Measurements from ENCODE around the gene SCAMP2.

DNA sequence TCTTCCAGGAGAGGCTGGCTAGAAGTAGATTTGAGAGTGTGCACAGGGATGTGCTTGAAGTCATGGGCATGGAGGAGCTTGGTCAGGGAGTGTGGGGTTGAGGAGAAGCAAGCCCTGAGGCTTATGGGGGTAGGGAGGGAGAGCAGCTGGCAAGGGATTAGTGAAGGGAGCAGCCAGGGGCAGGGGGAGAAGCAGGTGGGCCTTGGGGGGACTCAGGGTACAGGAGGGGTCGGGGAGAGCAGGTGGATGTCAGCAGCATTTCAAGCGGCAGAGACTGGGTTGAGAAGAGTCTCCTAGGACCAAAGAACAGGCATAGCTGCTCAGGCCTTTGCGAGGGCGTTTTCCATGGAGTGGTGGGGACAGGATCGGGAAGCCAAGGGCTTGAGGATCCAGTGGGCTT, 63.9 kb downstream of the SCAMP2 start:
- TF ChIP-seq CTCF (conservative IDR thresholded peaks at IDR 0.05) (no peak), ZFX (IDR thresholded peaks at IDR 0.05) (no peak)
